Fibroblast of villous mesenchyme (primary cell): Measurements from ENCODE around the gene JAZF1. TPM values are rescaled to one million over a fixed set of nuclear protein-coding genes. Genes with fewer than 3 reads are reported as not detected.

Experiments used
- DNase-seq: peaks from one replicate; pipeline ENCODE4 v3.0.0-alpha.2; 2010; ENCODE audit warnings: low read depth
- H3K4me3 ChIP-seq: 2 replicates; pipeline ENCODE4 v1.5.1; 2011; ENCODE audit warnings: low read depth, mild to moderate bottlenecking, low read length
- total RNA-seq: library from RNA; depleted of rRNA; stranded (reverse); fragments of >200 nt; gene quantifications from 2 replicates; pipeline ENCODE4 v1.2.3, GENCODE V29; 2012
- TF ChIP-seq, protein P1 (sequence below): IDR thresholded peaks from 2 replicates; pipeline ENCODE4 v1.5.1; 2012; ENCODE audit warnings: low read depth, mild to moderate bottlenecking, low read length; ENCODE audit not compliant: insufficient read depth

Gene JAZF1
- total RNA-seq, 1 donor = 38.4 TPM

DNA sequence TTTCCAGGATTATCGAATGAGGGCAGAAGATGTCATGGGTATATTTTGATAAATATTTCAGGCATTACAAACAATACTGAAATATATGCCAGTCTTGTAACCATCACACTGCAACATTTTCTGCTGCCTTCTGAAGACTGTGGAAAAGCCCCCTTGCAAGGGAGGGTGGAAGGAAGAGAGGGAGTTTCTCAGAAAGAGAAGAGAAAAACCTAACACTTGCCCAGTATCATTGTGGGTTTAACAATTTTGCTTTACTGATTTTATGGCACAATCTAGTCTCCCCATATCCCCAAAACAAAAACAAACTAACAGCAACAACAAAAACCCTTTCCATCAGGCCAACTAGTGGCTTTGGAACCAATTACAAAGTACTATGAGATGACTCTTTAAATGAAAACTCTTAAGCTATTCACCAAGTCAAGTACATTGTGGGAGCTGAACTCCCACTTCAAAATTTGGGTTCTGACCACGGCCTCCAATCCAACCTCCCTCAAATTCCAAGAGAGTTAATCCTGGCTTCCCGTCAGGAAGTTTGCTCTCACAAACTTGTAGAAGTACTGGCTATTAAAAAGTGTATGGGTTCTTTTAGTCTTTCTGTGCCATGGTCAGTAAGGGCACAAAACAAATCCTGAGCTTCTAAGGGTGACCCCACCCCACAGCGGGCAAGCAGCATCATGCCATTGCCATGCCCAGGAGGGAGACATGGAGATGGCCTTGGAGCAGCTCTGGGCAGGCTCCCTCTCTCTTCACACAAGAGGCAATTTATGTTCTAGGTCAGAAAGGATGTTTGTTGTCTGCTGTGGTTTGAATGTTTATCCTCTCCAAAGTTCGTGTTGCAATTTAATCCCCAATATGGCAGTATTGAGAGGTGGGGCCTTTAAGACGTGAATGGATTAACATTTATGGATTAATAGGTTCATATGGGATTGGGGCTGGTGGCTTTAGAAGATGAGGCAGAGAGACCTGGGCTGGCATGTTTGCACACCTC, 96.3 kb downstream of the JAZF1 start:
- H3K4me3 ChIP-seq = no peak overlapping the region
- DNase-seq = peak; percentile 74
- TF ChIP-seq, protein P1, sequence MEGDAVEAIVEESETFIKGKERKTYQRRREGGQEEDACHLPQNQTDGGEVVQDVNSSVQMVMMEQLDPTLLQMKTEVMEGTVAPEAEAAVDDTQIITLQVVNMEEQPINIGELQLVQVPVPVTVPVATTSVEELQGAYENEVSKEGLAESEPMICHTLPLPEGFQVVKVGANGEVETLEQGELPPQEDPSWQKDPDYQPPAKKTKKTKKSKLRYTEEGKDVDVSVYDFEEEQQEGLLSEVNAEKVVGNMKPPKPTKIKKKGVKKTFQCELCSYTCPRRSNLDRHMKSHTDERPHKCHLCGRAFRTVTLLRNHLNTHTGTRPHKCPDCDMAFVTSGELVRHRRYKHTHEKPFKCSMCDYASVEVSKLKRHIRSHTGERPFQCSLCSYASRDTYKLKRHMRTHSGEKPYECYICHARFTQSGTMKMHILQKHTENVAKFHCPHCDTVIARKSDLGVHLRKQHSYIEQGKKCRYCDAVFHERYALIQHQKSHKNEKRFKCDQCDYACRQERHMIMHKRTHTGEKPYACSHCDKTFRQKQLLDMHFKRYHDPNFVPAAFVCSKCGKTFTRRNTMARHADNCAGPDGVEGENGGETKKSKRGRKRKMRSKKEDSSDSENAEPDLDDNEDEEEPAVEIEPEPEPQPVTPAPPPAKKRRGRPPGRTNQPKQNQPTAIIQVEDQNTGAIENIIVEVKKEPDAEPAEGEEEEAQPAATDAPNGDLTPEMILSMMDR = no peak

DNA sequence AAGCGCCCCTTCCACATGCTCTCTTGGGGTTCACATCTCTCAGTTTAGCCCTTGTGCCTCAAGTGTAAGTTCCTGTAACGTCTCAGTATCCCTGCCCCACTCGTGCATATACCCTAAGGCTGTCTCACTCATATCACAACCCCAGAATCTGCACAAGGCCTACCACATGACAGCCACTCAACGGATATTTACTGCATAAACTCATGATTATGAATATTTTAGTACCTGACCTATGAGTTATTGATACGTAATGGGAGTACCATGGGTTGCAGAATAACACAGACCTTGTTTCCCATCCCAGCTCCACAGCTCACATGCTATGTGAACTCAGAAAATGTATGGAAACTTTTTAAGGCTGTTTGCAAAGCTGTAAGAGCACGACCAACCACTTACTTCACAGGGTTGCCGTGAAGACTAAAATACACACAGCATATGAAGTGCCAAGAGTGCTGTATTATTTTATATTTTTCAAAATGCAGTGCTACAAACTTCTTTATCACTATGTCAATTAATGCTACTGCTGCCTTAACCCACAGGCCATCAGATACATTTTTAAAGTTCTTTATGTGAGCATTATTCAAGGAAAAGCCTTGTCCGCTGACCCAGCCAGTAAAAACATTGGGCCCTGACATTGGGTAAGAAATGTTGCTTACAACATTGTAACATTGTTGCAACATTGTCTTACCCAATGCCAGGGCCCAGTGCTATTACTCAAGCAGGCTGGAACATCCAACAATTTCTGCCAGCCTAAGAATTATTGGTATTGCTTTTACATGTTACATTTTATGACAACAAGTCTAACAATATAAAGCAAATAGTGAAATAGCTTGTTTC, 97.2 kb downstream of the JAZF1 start:
- H3K4me3 ChIP-seq = no peak overlapping the region
- peak; percentile 93 for DNase-seq
- TF ChIP-seq, protein P1 = no peak

DNA sequence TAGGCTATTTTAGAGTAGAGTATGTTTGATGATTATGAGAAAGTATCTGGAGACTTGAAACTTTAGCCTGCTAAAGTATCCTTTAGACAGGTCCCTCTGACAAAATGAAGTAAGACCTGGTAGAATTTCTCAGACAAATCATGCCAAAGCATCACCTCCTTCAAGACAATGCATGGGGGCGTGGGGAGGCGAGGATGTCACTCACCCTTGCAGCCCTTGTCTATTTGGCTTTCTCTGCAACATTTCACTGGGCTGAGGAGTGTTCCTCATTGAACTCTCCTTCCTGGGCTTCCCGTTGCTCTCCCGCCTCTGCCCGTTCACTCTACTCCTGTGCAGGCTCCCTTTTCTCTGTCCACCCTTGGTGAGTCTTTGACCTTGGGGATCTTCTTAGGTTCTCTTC, 98.5 kb downstream of the JAZF1 start:
- DNase-seq = no peak
- TF ChIP-seq, protein P1 = no peak
- no peak overlapping the region for H3K4me3 ChIP-seq

DNA sequence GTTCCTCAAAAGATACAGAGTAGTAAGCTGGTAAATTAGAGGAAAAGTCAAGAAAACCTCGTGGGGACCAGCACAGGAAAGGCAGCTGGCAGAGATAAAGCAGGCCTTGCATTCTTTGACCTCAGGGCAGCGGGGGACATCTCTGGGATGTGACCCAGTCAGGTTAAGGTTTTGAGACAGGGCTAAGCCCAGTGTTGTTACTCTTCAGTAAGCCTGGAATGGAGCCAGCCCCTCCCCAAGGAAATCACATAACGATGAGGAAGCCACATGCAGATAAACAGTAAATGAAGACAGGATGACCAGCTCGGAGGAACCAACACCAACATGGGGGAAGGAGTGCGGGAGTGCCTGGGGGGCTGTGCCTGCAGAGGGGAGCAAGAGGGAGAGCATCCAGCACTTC, 99.6 kb downstream of the JAZF1 start:
- no peak overlapping the region for H3K4me3 ChIP-seq
- TF ChIP-seq, protein P1 = no peak
- DNase-seq = peak; percentile 69

DNA sequence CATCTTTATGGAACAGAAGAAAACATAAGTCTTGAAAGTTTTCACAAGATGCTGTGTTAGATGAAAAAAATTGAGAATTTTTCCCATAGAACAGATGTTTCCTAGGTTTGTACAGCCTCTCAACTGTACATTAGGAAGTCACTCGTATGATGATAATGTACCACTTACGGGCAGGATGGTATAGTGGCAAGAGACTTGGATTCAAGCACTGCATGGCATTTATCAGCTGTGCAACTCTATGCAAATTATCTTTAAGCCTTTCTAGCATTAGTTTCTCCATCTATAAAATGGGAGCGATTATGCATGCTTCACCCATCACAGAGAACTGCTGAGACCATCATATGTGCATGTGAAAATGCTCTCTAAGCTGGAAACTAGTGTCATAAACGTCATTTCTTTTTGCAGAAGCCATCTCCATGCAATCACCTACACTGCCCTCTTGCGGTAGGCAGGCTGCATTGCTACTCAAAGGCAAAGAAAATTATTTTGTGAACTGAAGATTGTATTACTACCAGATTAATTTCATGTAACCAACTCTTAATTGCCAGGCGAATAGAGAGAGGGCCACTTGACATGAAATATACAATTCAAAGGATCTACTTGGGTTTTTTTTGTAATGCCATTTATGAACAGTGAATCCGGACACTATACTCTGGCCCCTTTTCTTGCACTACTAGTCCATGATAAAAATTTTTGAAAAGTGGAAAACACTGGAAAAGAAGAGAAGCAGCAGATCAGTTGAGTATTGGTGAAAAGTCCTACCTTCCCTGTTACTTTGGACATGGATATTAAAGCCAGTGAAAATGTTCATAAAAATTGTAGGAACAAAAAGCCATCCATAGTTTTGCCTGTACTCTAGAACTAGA, 102.3 kb downstream of the JAZF1 start:
- no peak overlapping the region for H3K4me3 ChIP-seq
- peak; percentile 72 for DNase-seq
- TF ChIP-seq, protein P1 = peak; percentile 97

DNA sequence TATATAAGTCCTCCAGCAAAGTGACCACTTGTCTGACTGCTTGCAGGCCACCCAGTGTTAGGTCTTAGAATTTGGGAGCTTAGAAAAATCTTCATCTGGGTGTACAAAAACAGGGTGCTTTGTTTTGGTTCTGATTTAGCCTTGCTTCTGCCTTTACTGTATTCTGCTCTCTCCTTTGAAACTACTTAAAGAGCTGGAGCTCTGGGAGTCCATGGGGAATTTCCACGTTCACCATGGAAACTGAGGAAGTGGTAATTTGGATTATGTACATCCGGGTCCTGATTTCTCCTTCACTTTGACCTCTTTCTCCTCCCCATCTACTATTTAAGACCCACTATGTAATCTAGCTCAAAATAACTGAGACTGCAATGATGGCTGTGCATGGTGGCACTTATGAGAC, 103.0 kb downstream of the JAZF1 start:
- no peak overlapping the region for H3K4me3 ChIP-seq

More for the DNA sequence above, 103.0 kb downstream of the JAZF1 start:
- TF ChIP-seq, protein P1 = no peak
- DNase-seq = no peak
